HG02852 (cell line): ENCODE data around the gene CSK.

Experiments
- ATAC-seq: cut with Tn5 transposase; IDR thresholded peaks from one replicate; pipeline ENCODE4 v1.9.1; 2021; ENCODE audit warnings: mild to moderate bottlenecking, moderate library complexity; ENCODE audit not compliant: unreplicated experiment

The CSK gene

GRCh38 chr15:74786551-74787165 lies 4.8 kb downstream of the CSK start:
- ATAC-seq = no peak

DNA sequence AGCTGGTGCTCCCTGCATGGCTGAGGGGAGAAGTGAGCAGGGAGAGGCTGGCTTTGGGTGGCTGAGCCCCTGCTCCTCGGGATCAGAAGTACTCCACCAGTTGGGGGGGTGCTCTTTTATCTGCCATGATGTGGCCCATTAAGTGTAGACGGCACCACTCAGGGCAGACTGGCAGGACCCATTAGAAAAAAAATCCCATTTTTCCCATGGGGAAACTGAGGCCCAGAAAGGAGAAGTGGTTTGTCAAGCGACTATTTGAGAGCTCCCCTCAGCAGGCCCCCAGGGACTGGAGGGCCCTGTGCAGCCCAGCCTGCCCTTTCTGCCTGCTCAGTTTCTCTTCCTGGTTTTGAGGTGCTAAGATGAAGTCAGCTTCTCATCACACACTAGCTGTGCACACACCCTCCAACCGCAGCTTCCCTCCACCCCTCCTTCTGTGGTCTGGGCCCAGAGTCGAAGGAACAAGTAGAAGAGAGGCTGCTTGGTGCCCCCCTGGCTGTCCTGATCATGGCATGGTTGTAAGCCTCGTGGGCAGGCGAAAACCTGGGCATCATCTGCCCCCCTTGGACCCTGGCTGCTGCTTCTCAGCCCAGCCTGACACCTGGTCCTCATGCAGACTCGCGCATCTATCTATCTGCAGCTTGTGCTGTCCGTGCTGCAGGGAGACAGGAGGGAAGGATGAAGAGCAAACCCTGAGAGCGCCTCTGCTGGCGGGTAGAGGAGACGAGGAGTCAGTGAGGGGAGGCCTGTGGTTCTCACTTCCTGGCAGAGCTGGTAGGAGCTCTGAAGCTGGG lies 5.6 kb downstream of the CSK start:
- ATAC-seq = peak; percentile 46

GRCh38 chr15:74788042-74788682 lies 6.3 kb downstream of the CSK start:
- no peak for ATAC-seq

DNA sequence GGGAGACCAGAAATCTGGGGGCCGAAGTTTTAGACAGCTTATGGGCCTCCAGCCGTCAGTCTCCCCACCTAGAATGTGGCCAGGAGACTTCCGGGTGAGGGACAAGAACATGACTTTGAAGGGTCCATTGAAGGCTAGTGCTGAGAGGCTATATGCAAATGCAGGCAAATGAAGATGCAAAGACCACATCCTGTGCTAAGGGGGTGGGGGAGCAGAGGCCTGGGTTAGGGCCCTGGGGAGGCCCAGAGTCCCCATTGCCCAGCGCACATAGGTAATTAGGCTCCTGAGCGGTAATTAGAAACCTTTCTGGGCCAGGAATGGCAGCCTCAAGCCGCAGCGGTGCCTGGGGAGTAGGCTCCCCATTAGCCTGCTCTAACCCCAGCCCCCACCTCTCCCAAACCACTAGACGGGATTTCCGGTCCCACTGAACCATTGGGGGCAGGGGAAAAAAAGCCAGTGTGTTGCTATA lies 6.8 kb downstream of the CSK start:
- ATAC-seq = peak; percentile 26

GRCh38 chr15:74789171-74789631 lies 7.3 kb downstream of the CSK start:
- no peak for ATAC-seq

DNA sequence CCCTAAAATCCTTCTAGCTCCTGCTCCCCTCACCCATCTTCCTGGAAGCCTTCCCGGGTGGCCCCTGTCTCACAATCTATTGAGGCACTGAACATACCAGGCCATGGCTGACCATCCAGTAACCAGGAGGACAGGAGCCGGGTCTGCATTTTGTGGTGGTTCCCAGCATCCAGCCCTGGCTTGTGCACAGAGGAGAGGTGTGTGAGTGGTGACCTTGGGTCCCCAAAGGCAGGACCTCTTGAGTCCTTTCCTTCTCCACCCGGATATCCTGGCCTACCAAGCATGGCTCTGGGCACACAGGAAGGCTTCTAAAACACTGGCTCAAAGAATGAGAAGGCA lies 7.8 kb downstream of the CSK start:
- ATAC-seq = no peak

- ATAC-seq = no peak
These were observed 8.4 kb downstream of the CSK start for GRCh38 chr15:74790080-74790916.

DNA sequence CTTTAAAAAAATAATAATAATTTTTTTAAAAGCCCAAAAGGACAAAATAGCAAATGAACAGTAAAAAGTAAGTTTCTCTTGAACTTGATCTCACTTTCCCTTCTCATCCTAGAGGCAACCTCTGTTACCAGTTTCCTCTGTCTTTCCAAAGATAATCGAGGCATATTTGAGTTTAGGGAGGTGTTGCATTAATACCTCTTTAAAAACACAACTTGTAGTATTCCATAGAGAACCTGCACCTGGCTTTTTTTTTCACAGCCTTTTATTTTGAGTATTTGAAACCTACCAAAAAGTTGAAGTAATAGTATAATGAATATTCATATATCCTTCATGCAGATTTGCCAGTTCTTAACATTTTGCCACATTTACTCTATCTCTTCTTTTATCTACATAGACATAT lies 9.1 kb downstream of the CSK start:
- no peak for ATAC-seq

GRCh38 chr15:74791667-74792066 lies 9.8 kb downstream of the CSK start:
- ATAC-seq = no peak

DNA sequence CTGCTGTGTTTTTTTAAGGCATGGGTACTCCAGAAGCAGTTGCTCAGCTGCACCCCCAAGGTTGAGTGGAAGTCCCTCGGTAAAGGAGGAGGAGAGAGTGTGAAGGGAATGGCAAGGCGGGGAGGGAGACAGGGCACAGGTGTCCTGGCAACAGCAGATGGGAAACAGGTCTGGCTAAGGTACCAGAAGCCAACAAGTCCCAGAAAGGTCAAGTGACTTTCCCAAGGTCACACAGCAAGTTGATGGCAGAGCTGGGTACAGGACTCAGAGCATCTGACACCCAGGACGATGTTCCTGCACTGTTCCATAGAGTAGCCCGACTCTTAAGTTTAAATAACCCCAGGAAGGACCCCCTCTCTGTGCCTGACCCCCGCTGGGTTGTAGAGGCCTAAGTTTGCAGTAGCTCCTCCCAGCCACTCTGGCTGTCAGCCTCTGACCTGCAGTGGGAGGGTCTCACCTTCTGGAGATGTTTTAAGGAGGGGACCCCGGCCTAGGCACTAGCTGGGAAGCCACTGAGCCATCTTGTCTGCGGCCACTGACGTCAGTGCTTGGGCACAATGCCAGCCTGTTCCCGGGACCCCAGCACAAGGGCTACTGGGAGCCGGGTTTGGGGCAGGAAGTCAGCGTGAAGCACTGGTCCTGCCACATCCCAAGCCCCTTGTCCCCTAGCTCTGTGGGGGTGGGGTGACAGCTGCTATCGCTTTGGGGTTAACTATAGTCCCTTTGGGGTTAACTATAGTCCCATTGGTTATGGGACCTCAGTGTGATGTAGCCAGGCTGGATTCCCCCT lies 10.5 kb downstream of the CSK start:
- no peak for ATAC-seq

- no peak for ATAC-seq
These were observed 11.5 kb downstream of the CSK start for GRCh38 chr15:74793135-74794028.

- no peak for ATAC-seq
These were observed 12.5 kb downstream of the CSK start for GRCh38 chr15:74794248-74794969.

- ATAC-seq = no peak
These were observed 13.1 kb downstream of the CSK start for GRCh38 chr15:74794970-74795349.

GRCh38 chr15:74795966-74796625 lies 14.2 kb downstream of the CSK start:
- ATAC-seq = no peak

GRCh38 chr15:74798388-74799254 lies 16.7 kb downstream of the CSK start:
- ATAC-seq = no peak

GRCh38 chr15:74799255-74799855 lies 17.5 kb downstream of the CSK start:
- no peak for ATAC-seq
